Activated B cell treated with CpG ODN at 0.5 μM for 24 hours (primary cell): Measurements from ENCODE around the gene HOXA9. TPM values are rescaled to one million over a fixed set of nuclear protein-coding genes. Genes with fewer than 3 reads are reported as not detected.

Experiments used
- ATAC-seq: fragments of 200-7000 bp; cut with Tn5 transposase; one replicate; pipeline ENCODE4 v1.10.0; 2021; ENCODE audit warnings: low read depth, mild to moderate bottlenecking, moderate library complexity
- CTCF ChIA-PET: fragments of 350-600 bp; sonication (Branson Sonifier 250); formaldehyde crosslinking; loops from one replicate; lab custom pipeline; 2021; ENCODE audit warnings: antibody characterized with exemption; lab: Charles Lee
- POLR2A ChIA-PET: fragments of 350-600 bp; sonication (Branson Sonifier 250); formaldehyde crosslinking; loops from one replicate; lab custom pipeline; 2021; ENCODE audit warnings: antibody characterized with exemption; lab: Charles Lee
- DNase-seq: peaks from one replicate; pipeline ENCODE4 v3.0.0; 2022
- H3K27ac Mint-ChIP-seq: one replicate; pipeline ENCODE4 v1.8.0; 2020; ENCODE audit warnings: mixed read lengths
- H3K27me3 Mint-ChIP-seq: one replicate; pipeline ENCODE4 v1.8.0; 2021; ENCODE audit warnings: mixed read lengths
- H3K36me3 Mint-ChIP-seq: one replicate; pipeline ENCODE4 v1.8.0; 2021; ENCODE audit warnings: low read depth, mixed read lengths
- H3K4me1 Mint-ChIP-seq: one replicate; pipeline ENCODE4 v1.8.0; 2021; ENCODE audit warnings: mixed read lengths
- H3K4me3 Mint-ChIP-seq: one replicate; pipeline ENCODE4 v1.8.0; 2020; ENCODE audit warnings: mild to moderate bottlenecking, mixed read lengths
- H3K9me3 Mint-ChIP-seq: one replicate; pipeline ENCODE4 v1.8.0; 2020; ENCODE audit warnings: mixed read lengths
- intact Hi-C: fragments of 100-400 bp; cut with micrococcal nuclease; formaldehyde crosslinking; loops from one replicate; pipeline ENCODE4 v1.15.1; 2024
- total RNA-seq: library from RNA; stranded (reverse); gene quantifications from 2 replicates; pipeline ENCODE4 v1.2.3, GENCODE V29; 2022
- TF ChIP-seq, protein P1 (sequence below): fragments of 200-600 bp; IDR thresholded peaks from one replicate; pipeline ENCODE4 v1.8.0; 2022; ENCODE audit warnings: antibody characterized with exemption, mild to moderate bottlenecking

The HOXA9 gene
- total RNA-seq, 1 donor from 2014 or later: not detected

DNA sequence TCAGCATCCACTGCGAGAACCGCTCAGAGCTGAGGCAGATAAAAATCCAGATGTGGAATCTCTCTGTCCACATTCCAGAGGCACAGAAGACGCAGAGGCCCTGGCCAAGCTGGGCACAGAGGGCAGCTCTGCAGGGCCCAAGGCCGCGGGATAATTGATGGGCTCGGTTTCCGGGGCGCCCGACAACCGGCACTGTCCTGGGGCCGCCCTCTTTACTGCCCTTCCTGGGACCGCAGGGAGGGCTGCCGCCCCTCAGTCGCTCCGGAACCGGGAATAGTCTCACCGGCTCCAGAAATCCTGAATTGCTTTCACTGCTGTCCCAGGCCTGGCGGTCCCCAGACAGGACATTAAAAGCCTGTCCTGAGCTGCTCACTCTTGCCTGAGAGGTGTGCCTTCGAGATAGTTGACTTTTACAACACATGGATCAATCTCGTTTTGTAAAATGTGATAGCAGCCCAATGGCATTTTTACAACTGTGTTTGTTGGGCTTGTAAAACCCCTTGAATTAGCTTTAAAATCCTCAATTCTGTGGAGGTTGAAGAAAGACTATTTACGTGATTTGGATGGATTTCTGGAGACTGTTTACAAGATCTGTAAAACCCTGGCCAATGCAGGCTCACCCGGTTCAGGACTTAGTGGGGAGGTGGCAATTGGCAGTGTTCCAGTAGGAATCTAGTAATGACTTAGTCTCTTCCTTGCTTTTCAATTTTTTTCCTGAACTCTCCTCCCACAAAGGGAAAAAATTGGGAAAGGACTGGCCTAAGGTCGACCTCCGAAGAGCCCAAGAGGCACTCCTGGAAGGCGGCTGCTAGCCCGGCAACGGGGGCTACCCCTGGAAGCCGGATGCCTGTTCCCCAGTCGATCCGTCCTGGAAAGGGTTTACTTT lies 16.3 kb downstream of the HOXA9 start:
- peaks cover 35% of the 10 kb centered on the region for H3K4me1 Mint-ChIP-seq
- no peaks in the 10 kb centered on the region for H3K36me3 Mint-ChIP-seq
- intact Hi-C loops: no loop called here
- no peak overlapping the region for H3K4me3 Mint-ChIP-seq
- POLR2A ChIA-PET: no interaction called here
- TF ChIP-seq, protein P1, sequence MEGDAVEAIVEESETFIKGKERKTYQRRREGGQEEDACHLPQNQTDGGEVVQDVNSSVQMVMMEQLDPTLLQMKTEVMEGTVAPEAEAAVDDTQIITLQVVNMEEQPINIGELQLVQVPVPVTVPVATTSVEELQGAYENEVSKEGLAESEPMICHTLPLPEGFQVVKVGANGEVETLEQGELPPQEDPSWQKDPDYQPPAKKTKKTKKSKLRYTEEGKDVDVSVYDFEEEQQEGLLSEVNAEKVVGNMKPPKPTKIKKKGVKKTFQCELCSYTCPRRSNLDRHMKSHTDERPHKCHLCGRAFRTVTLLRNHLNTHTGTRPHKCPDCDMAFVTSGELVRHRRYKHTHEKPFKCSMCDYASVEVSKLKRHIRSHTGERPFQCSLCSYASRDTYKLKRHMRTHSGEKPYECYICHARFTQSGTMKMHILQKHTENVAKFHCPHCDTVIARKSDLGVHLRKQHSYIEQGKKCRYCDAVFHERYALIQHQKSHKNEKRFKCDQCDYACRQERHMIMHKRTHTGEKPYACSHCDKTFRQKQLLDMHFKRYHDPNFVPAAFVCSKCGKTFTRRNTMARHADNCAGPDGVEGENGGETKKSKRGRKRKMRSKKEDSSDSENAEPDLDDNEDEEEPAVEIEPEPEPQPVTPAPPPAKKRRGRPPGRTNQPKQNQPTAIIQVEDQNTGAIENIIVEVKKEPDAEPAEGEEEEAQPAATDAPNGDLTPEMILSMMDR: no peak
- H3K27me3 Mint-ChIP-seq: peaks cover 65% of the 10 kb centered on the region
- DNase-seq (no peak), ATAC-seq (no peak)
- CTCF ChIA-PET: interaction anchor here (1.0 to 4.5 kb wide), 7 partner anchors 10 to 779 kb away, joined by 4 to 32 read pairs (median 6); no protein-coding TSS in a partner anchor
- H3K9me3 Mint-ChIP-seq: no peaks in the 10 kb centered on the region
- H3K27ac Mint-ChIP-seq: no peak overlapping the region

DNA sequence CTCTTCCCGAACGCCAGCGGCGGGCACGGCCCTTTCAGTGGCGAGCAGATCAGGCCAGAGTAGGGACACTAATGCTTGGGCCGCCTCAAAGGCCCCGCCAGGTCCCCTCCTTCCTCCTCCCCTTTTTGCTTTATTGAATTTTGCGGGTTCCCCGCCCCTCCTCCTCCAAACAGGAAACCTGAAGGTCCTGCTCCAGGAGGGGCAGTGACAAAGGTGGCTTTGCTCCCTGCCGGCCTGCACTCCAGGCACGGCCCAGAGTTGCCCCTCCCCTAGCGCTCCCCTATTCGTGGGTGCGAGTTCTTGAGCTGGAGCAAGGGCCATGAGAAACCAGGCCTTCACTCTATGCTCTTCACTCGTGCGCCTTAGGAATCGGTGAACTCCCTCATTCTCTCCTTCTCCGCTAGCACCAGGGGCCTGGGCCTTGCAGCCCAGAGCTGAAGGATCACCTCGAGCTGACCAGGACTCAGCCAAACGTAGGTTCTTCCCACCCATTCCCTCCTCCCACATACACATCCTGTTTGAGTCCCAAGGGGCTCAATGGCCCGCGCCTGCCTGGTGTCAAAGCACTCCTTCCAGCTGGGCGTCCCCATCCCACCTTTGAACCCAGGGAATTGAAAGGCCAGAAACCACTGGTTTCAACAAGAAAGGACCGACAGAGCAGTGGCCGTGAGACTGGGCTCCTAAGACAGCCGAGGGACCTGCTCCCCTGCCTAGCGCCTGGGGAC lies 17.1 kb downstream of the HOXA9 start:
- H3K27ac Mint-ChIP-seq: no peak overlapping the region
- DNase-seq: no peak
- H3K36me3 Mint-ChIP-seq: no peaks in the 10 kb centered on the region
- TF ChIP-seq, protein P1: no peak
- peaks cover 35% of the 10 kb centered on the region for H3K4me1 Mint-ChIP-seq
- H3K4me3 Mint-ChIP-seq: peak overlapping the region; percentile 68
- CTCF ChIA-PET: interaction anchor here (4.5 kb wide), 1 partner anchor 293 kb away, joined by 32 read pairs; no protein-coding TSS in a partner anchor
- intact Hi-C loops: no loop called here
- H3K9me3 Mint-ChIP-seq: no peaks in the 10 kb centered on the region
- ATAC-seq: no peak
- peaks cover 59% of the 10 kb centered on the region for H3K27me3 Mint-ChIP-seq
- POLR2A ChIA-PET: no interaction called here

DNA sequence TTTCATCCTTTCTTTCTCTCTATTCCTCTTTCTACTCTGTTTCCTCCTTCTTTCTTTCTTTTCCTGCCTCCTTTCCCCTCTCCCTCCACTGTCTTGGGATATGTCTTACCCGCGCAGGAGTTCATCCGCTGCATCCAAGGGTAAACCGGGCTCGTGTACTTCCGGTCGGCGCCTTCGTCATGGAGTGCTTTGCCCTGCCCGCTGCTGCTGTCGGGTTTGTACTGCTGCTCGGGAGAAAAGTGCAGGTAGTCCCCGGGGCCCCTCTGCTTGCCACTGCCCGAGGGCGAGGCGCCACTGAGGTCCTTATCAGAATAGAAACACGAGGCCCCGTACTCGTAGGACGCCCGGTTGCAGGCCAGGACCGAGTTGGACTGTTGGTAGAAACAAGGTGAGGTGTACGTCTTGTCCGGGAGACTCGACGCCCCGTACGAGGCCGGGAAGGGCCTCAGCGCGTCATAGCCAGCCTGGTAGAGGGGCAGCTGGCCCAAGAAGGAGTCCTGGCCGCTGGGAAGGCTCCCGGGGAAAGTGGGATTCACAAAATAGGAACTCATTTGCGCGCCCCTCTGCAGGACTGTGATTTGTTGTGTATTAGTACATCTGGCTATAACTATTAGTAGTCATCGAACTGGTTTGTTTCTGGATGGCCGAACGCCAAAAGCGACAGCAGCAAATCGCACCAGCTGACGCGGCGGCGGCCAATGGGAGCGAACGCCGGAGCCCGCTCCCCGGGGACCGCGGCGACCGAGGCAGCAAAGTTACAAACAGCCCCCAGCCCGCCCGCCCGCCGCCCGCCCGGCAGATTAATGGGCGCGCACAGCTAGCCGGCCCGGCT lies 17.9 kb downstream of the HOXA9 start, which contains the start of gene HOXA6:
Gene HOXA6 (minus strand): TSS at position 576 of the 832 bp plus-strand sequence. CDS start 25 bp downstream, at position 551.
- Mint-ChIP-seq H3K27me3 (peaks cover 59% of the 10 kb centered on the region), H3K27ac (no peak within 1 kb of the TSS), H3K36me3 (no peaks in the 10 kb centered on the region), H3K4me1 (peaks cover 37% of the 10 kb centered on the region), H3K9me3 (no peaks in the 10 kb centered on the region), H3K4me3 (peak within 1 kb of the TSS; percentile 68)
- no peak for ATAC-seq
- TF ChIP-seq, protein P1: no peak
- no peak for DNase-seq
- intact Hi-C loops: no loop called here
- ChIA-PET POLR2A (no interaction called here), CTCF (interaction anchor here (4.5 kb wide), 1 partner anchor 292 kb away, joined by 32 read pairs; no protein-coding TSS in a partner anchor)

DNA sequence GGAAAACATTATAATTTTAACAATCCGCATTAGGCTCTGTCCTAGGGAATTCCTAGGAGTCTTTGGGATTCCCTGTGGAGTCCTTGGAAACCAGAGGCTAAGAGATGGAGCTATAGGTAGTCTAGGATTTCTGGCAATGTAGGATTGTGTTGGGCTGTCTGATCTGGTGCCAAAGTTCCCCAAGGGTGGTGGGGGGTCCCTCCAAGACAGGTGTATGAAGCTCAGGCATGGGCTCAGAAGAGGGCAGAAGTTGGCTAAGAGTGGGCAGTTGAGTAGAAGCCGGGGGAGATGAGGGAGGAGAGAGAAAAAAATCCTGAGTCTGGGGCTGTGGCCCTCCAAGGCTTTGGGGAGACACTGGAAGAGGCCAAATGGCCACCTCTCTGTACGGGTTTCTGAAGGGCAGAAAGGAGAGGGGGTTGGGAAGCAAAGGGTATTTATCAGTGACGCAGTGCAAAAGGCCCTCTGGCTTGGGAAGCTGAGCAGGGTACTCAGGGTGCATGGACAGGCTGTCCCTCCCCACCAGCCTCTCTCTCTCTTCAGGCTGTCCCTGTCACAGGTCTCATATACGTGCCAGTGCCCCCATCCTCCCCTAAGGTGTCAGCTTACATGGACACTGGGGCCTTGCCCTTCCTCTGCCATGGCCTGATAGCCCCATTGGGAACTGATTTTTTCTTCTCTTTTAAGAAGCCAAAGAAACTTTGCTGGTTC lies 18.7 kb downstream of the HOXA9 start:
- CTCF ChIA-PET: no interaction called here

More for the DNA sequence above, 18.7 kb downstream of the HOXA9 start:
- DNase-seq: no peak
- Mint-ChIP-seq H3K4me3 (peak overlapping the region; percentile 52), H3K9me3 (no peaks in the 10 kb centered on the region), H3K27ac (no peak overlapping the region), H3K4me1 (peaks cover 32% of the 10 kb centered on the region), H3K27me3 (peaks cover 57% of the 10 kb centered on the region), H3K36me3 (no peaks in the 10 kb centered on the region)
- POLR2A ChIA-PET: no interaction called here
- intact Hi-C loops: no loop called here
- ATAC-seq: no peak
- TF ChIP-seq, protein P1: no peak
